A673 (cell line): Measurements from ENCODE around the gene TRIM29.
"Not testable (repeated sequence)": the region's sequence is repeated elsewhere in the genome, so short reads cannot be mapped to it uniquely, and the experiment has no call there.

Experiments used
- EZH2 ChIP-seq: fragments of 200-600 bp; sonication (generic); IDR thresholded peaks from 2 replicates; pipeline ENCODE4 v1.6.1; 2017; ENCODE audit warnings: borderline replicate concordance, low read depth, mild to moderate bottlenecking, mixed read lengths, antibody characterized with exemption, low read length; ENCODE audit not compliant: poor library complexity, severe bottlenecking
- TF ChIP-seq, protein P1 (sequence below): fragments of 300-800, 200-600 bp; sonication (generic); conservative IDR thresholded peaks from 2 replicates; pipeline ENCODE4 v1.5.1; 2017; ENCODE audit warnings: low read depth, mild to moderate bottlenecking, antibody characterized with exemption, low read length, moderate library complexity, mixed read lengths

- TF ChIP-seq, protein P1, sequence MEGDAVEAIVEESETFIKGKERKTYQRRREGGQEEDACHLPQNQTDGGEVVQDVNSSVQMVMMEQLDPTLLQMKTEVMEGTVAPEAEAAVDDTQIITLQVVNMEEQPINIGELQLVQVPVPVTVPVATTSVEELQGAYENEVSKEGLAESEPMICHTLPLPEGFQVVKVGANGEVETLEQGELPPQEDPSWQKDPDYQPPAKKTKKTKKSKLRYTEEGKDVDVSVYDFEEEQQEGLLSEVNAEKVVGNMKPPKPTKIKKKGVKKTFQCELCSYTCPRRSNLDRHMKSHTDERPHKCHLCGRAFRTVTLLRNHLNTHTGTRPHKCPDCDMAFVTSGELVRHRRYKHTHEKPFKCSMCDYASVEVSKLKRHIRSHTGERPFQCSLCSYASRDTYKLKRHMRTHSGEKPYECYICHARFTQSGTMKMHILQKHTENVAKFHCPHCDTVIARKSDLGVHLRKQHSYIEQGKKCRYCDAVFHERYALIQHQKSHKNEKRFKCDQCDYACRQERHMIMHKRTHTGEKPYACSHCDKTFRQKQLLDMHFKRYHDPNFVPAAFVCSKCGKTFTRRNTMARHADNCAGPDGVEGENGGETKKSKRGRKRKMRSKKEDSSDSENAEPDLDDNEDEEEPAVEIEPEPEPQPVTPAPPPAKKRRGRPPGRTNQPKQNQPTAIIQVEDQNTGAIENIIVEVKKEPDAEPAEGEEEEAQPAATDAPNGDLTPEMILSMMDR, result not testable (repeated sequence)
- not testable (repeated sequence) for TF ChIP-seq EZH2
These were observed 5.6 kb upstream of the TRIM29 start for GRCh38 chr11:120143472-120143871.
